ENCODE results near the gene ARHGAP36.

The ARHGAP36 gene, protein sequence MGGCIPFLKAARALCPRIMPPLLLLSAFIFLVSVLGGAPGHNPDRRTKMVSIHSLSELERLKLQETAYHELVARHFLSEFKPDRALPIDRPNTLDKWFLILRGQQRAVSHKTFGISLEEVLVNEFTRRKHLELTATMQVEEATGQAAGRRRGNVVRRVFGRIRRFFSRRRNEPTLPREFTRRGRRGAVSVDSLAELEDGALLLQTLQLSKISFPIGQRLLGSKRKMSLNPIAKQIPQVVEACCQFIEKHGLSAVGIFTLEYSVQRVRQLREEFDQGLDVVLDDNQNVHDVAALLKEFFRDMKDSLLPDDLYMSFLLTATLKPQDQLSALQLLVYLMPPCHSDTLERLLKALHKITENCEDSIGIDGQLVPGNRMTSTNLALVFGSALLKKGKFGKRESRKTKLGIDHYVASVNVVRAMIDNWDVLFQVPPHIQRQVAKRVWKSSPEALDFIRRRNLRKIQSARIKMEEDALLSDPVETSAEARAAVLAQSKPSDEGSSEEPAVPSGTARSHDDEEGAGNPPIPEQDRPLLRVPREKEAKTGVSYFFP

DNA sequence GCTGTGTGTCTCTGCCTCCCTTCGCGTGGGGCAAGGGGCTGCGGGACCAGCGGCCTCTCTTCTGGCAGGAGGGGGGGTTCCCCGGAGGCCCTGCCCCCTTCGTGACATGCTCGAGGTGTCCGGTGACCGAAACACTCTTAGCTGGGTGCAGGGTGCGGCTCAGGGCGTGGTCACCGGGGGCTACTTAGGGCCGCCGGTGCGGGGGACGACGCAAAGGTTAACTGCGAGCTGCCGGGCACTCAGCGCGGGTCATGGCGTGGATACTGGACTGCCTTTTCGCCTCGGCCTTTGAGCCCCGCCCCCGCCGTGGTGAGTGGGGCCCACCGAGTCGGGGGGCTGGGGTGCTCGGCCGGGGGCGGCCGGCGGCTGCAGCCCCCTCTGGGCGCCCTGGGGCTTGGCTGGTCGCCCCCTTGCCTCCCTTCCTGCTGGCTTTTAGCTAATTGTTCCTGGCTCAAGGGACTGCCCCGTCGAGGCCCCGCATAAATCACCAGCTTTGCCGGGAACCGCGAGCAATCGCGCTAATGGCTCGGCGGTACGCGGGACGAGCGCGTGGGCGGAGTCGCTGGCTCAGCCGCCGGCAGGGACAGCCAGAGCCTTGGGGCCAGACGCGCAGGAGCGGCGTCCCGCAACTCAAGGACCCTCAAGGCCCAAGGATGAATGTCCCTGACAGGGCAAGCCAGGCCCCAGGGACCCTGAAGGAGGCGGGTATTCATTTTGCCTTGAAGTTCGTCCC, at the start of gene ARHGAP36:
TSS of gene ARHGAP36 (plus strand) at position 211 of the 733 bp plus-strand sequence. CDS start 23,320 bp downstream, outside the sequence.
- no peak for DNase-seq

DNA sequence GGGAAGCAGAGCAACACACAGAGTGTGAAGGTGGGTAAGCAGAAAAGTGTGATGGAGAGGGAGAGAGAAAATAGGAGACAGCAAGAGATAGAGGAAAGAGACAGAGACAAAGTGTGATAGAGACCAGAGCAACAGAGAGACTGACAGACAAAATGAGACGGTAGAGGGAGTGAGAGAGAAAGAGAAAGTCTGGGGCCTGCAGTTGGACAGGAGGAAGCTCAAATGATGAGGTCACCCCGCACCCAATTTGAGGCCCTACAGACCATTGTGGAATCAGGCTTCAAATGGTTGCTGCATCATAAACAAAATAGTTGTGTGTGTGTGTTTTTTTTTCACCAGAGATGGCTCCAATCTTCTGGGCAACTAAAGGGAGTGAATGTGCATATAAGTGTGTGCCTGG, 48.0 kb upstream of the ARHGAP36 start:
- no peak for DNase-seq

DNA sequence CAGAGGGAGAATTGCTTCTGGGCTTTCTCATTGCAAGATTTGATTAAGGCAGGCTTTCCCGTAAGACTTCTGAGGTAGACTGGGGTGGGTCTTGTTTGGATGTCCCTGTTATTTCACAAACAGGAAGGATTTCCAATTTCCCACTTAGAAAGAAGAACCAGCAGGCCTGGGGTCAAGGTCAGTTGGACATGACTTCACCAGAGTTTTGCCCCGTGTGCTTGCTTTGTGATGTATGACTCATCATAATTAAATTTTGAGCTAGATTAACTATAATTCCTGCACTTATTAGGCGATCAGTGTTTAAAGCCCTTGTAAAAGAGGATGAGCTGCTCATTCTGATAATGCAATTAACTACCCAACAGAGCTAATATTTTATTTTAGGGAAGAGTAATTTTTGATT, 32.8 kb upstream of the ARHGAP36 start:
- no peak for DNase-seq

DNA sequence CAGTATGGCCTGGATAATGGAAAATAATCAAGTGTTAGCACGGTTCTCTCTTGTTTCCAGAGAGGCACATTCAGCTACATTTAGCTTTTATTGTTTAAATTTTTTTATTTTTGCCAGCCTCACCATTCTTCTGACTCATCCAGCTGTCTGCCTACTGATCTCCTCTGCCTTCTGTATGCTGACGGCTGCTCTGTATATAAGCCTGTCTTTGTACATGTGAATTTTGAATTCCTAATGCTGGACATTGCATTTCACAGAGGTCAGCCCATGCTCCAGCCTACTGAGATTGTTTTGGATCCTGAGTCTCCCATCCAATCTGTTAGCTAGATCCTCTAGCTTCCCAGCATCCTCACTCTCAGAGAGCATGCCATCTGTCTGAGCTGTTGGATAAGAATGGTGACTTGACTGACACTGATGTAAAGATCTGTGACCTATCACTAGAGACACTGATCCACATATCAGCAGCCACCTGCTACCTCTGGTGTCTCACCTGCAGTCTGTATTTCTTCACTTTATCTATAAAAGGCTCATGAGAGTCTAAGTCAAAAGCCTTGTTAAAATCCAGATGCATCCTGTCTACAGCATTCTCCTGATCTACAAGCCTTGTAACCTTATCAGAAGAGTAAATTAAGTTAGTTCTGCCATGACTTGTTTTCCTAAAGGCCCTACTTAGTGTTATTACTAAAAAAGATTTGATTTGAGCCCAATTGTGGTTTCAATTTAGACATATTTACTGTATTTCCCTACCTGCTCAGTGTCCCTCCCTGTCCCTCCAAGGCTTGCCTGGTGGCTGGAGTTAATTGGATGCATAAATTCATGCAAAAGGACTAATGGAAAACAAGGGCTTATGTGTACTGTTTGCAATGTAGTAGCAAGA, 25.6 kb upstream of the ARHGAP36 start:
- DNase-seq: no peak

DNA sequence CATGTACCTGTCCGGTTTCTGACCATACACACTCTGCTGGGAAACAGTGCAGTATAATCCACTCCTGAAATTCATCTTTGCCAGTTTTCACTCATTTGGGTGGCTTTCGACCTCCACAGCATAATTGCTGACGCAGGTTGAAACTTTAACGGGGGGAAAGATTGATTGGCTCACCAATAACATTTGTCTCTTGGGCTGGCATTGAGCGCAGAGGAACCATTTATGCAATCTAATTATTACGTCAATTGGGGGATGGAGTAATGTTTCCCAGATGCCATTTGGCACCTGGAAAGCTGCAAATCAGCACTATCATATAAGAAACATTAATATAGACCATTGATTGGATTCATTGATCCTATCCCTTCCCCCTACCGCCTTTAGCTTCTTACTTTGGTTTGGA, 24.1 kb upstream of the ARHGAP36 start:
- no peak for DNase-seq

DNA sequence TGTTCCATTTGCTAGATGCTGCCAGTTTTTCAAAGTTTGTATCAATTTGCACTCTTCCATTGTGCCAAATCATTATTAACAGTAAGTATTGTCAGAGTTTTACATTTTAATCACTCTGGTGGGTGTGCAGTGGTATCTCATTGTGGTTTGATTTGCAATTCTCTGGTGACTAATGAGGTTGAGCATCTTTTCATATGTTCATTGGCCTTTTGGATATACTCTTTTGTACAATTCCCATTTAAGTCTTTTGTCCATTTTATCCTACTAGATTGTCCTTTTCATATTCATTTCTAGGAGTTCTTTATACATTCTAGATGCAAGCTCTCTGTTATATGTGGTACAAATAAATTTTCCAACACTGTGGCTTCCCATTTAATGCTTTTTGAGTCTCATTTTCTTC, 17.4 kb upstream of the ARHGAP36 start:
- DNase-seq: no peak

DNA sequence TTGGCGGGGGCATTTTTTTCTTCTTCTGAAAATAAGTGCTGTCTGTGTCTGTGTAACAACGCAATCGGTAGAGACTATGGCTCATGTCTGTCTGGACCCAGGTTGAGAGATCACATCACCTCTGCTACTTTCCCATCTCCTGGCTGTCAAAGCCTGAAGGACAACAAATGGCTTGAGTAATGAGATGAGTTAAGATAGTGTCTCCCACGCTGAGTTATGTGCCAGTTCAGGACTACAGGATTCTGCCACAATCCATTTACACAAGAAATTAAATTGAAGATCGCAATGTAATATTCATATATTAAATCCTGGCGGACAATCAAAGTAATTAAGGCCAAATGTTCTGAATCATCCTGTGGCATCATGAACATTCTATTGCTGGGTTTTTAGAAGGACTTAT, 16.5 kb upstream of the ARHGAP36 start:
- no peak for DNase-seq

DNA sequence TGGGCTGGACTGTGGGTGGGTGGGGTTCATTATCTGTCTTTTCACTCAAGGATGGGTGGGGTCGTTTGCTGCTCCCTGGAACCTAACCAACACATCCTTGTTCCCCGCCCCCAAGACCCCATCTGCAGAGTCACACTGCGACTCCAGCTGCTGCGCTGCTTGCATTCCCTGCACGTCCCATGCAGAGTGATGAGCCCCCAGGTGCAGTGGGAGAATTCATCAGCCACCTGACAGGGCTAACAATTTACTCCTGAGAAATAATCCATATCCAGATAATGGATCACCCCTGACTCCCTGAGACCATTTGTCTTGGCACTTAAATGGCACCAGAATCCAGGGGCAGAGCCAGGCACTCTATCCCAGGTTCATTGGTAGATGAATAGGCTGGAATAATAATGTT, 12.4 kb upstream of the ARHGAP36 start:
- no peak for DNase-seq

DNA sequence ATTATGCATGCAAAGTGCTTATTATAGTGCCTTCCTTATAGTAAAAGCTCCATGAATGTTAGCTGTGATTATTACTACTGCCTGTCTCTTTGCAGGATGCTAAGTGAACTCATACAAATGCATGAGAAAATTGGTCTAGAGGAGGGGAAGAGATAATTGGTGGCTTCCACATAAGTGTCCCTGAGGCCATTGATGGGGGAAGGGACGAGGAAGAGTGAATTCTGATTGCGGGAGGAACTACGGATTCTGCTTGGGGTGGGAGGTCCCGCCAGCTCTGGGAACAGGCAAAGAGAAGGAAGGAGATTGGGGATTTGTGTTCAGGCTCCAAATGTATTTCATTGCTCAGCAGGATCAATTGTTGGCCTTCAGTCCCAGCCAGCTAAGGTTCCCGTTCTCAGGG, 11.6 kb upstream of the ARHGAP36 start:
- no peak for DNase-seq

DNA sequence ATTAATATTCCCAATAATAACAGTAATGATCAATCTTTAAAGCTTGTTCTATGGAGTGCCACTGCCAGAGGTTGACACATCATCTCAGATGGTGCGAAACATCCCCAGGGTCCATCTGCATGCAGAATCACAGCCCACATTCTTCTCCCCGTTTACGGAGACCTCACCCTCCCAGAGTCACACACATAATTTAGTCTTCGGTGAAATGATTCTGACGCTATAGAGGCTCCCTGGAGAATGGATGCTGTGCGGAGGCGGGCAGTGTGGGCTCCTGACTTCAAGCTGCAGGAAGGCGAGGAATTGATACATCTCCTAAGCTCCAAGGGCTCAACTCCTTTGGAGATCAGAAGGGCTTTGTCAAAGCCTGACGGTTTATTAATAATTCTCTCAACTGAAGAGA, 11.0 kb upstream of the ARHGAP36 start:
- no peak for DNase-seq

DNA sequence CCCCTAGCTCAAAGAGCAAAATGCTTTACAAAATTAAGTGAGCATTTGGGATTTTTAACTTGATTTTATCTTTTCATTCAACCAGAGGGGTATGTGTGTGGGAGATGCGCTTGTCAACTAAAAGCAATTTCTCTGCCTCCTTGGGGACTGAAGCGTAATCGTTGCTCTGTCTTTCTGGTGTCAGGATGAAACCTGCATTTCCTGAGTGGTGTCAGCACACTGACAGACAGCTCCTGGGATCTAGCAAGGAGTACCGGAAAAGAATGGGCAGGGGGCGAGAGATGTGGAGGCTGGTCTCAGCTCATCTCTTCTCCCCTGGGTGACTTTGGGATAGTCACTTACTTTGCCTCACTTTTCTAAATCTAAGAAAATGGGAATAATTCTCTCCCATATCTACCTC, 5.1 kb upstream of the ARHGAP36 start:
- no peak for DNase-seq

DNA sequence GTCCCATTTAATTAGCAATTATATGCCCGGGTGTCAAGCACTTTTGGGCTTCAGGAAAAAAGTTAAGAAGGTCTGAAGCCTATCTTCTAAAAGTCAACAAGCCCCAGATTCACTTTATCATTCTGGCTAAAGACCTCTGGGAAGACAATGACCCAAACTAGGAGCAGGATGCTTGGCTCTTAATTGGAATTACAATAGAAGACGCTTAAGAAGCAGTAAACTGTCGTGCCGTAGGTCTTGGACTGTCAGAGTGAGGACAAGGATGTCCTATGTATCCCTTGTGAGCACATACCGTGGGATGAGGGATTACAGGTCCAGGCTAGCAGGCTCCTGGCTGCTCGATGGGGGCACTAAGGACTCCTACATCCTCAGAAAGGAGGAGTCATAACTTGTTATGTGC, 3.2 kb upstream of the ARHGAP36 start:
- no peak for DNase-seq

DNA sequence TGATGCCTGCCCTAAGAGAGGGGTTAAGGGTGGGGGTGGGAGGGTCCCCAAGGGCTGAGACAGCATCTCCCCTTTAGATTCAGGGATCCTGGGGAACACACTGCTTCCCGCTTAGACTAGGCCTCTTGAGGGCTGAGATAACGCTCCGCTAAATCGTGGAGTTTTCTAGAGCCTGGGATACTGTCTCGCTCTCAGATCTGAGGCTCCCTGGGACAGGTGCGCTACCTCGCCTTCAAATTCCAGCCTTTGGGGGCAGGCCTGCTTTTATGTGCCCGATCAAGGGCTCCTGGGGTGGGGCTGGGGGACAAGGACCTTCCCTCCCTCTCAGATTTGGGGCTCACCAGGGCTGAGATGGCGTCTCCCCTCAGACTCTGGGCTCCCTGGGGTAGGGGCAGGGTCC, 440 bp upstream of the ARHGAP36 start:
- no peak for DNase-seq

DNA sequence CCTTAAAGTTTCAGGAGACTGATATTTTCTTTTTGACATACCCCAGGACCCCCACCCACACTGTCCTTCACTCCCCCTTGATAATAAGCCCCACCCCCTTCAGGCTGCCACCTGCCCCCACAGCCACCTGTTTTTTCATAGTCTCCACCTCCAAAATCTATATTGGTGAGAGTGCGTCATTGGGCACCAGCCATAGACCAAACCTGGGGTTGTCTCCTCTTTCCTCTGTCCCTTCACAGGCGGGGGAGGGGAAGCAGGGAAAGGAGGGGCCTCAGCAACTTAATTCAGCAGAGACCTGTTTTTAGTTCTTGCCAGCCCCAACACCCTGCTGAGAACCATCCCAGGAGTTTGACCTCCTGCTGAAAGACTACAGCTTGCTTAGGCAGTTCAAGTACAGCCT, 1.1 kb downstream of the ARHGAP36 start:
- DNase-seq: no peak

DNA sequence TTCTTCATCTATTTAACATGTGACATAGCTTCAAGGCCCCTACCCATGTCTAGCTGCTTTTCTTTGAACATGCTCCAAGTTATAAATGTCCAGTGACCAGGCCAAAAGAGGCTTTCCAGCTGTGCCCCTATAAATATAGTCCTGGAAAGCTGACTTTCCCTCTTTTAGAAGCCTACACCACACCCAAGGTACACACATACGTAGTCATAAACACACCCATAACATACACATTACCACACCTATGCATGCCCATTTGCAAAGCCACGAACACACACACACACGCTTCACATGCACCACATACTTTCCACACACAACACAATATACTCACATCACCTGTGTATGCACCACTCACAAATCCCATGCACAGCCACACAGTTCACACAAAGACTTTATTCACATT, 2.0 kb downstream of the ARHGAP36 start:
- DNase-seq: no peak

DNA sequence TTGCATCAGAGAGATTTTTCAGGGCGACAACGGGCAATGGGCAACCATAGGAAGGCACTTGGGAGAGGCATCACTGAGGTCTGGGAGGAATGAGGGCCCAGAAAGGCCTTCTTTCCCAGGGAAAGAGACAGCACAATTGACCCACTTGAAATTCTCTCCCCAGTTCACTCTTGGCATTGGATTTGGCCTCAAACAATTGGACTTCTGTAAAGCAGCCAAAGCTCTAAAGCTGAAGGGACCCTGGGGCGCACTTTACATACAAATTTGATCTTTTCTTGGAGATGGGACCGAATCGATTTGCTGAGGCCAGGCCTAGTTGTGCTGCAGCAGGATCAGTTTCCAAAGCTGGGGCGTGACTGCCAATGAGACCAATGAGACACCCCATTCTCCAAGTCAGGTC, 3.2 kb downstream of the ARHGAP36 start:
- DNase-seq: no peak

DNA sequence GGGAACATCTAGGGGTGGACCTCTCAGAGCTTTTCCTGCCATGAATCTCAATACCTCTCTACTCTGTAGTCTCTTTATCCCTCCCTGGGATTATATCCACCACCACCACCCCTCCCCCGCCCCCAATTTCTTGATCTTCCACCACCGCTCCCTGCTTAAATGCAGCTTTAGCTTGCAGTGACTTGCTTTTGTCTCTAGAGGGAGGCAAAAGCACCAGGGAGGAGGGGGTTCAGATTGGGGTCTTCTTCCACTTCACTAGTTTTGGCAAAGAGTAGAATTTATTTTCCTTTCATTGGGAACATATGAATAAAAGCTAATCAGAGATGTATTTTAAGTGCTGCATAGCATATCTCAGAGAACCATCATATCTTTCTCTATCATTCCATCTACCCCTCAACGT, 5.5 kb downstream of the ARHGAP36 start:
- DNase-seq: no peak

DNA sequence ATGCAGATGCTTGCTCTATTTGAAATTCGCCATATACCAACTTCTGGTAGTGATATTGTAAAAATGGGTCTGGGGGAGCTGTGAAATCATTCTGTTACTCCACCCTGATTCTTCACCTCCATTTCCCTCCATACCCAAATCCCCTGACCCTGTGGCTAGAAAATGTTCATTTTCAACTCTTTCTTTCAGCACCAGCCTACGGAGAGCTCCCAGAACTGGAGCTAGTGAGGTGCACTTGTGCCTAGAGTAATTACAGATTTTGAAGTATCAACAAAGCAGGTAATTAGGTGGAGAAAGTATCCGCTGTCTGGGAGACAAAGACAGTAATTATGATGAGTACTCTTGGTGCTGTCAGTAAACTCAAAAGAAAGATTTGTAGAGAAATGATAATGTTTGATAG, 8.1 kb downstream of the ARHGAP36 start:
- DNase-seq: no peak

DNA sequence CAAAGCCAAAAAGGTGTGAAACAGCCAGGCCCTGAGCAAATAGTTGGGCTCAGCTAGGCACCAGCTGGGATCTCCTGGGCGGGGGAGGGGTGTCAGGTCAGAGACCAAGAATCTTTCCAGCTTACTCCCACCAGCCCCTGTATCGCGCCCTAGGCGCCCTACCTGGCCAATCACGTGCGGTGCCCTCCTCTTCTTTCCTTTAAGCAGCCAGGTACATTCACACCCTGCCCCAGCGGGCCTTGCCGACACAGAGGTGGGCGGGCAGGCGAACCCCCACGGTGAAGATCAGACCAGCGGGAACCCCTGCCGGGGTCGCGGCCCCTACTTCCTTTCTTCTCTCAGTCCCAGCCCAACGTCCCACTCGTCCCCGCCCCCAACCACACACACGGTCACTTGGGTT, 9.1 kb downstream of the ARHGAP36 start:
- DNase-seq: no peak

DNA sequence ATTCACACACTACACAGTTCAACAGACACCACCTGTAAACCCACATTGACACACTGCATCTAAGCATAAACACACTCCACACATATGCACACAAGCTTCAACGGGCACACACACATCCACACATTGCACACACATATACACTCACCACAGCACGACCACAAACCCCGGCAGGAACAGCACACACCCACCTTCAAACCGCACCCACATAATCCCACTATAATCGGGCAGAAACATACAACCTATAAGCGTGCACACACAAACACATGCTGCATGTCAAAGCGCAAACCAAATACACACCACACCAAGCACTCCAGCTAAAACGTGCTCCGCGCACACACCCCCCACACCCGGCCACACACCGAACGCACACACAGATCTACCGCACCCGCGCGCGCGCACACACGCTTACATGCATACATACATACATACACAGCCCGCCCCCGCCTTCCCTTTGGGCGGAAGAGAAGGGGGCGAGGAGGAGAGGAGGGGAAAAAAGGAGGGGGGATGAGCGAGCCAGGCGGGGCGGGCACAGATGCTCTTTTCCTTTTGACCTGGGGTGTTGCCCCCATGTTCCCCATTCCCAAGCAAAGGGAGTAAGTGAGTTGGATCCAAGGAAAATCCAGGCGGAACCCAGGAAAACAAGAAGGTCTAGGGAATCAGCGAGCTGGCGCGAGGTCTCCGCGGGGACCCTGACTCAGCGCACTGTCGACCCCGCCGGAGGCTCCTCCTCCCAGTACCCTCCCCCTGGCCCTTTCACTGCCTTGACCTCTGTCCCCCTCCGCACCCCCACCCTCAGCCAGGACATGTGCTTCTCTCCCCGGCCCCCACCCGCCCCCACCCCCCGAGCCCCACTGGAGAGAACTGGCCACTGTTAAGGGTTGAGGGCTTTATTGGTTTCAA, 9.9 kb downstream of the ARHGAP36 start:
- DNase-seq: no peak

DNA sequence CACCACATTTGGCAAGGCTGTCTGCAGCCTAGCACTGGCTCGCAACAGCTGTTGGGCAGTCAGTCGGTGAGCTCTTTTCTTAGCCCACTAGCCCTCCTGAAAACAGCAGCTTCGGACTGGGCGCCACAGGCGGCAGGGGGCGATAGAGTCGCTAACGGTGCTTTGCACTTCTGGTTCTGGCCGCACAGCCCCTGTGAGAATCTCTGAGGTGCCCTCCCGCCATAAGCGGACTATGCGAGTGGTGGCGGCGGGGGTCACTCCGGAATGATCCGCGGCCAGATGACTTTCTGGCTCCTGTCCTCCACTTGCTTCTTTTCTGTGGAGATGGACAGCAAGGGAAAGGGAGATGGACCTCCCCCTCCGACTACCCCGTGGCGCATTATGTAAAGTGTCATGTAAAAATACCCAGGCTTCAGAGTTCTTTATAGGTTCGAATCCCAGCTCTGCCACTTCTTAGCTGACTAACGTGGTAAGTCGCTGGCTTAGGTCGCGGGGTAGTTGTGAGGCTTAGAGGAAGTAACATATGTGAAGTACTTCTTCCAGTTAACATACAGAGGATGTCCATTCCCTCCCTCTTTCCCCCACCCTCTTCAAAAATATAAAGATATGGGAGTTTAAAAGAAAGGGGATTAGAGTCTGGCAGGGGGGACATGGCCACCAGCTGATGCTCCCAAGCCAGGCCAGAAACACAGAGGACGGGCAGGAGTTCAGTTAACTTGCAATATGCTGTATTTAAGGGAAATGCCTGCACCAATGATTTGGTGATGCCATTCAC, 11.0 kb downstream of the ARHGAP36 start:
- no peak for DNase-seq

Measured in activated naive CD4-positive, alpha-beta T cell treated with Interleukin-2 at 50 U/mL for 16 hours (primary cell).